Large intestine (tissue), 3 donors: ENCODE measurements around the gene PDGFA. TPM values are rescaled to one million over a fixed set of nuclear protein-coding genes. Genes with fewer than 3 reads are reported as not detected.

Experiments
- DNase-seq, 2 donors: peaks; one replicate each; pipeline versions ENCODE4 v3.0.0 to v3.0.0-alpha.2; 2013
- H3K27ac ChIP-seq: one replicate; pipeline ENCODE4 v1.5.1; 2013; ENCODE audit warnings: low read length
- H3K27me3 ChIP-seq: 2 replicates; pipeline ENCODE4 v1.6.1; 2013; ENCODE audit warnings: low read length; ENCODE audit not compliant: control insufficient read depth, insufficient read depth
- H3K36me3 ChIP-seq: 2 replicates; pipeline ENCODE4 v1.6.1; 2013; ENCODE audit warnings: low read length; ENCODE audit not compliant: control insufficient read depth, insufficient read depth
- H3K4me1 ChIP-seq: one replicate; pipeline ENCODE4 v1.6.1; 2013; ENCODE audit warnings: low read length; ENCODE audit not compliant: control insufficient read depth, insufficient read depth
- H3K4me3 ChIP-seq: one replicate; pipeline ENCODE4 v1.5.1; 2013; ENCODE audit warnings: low read length
- H3K9me3 ChIP-seq: one replicate; pipeline ENCODE4 v1.6.1; 2013; ENCODE audit warnings: mild to moderate bottlenecking, low read depth, low read length, moderate library complexity; ENCODE audit not compliant: control insufficient read depth
- WGBS: methylation state at CpG from one replicate; pipeline ENCODE4 v1.1.5; 2013; ENCODE audit warnings: low lambda C conversion rate; ENCODE audit not compliant: insufficient coverage; 5-methylcytosine and 5-hydroxymethylcytosine counted together
- polyA plus RNA-seq: library from polyadenylated mRNA; unstranded; fragments of 120-200 nt; gene quantifications from one replicate; pipeline ENCODE4 v1.2.1, GENCODE V29; 2013

Gene PDGFA
- polyA plus RNA-seq, 1 donor, result 104 TPM

DNA sequence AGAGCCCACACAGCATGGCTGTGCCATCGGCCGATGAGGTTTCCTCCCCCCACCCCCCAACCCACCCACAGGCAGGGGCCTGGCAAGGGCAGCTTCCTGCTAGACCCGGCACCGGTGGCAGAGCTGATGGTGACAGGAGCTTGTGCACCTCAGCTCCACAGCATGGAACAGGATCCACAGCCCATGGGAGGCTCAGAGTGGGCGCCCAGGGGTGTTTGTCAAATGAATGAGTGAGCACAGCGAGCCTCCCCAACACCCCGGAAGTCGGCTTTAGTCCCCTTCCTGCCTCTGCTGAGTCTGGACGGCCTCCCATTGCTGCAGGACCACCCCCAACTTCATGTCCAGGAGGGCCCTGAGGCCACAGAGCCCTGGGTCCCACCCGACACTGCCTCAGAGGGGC, 68.9 kb downstream of the PDGFA start:
- Histone ChIP-seq H3K4me1 (peaks cover 15% of the 10 kb centered on the region), H3K4me3 (no peak overlapping the region), H3K27ac (no peak overlapping the region), H3K27me3 (peaks cover 5% of the 10 kb centered on the region), H3K9me3 (no peaks in the 10 kb centered on the region), H3K36me3 (no peaks in the 10 kb centered on the region)
- no peak for DNase-seq
- WGBS, result no CpG with 5 or more reads among the region's 10 CpGs

DNA sequence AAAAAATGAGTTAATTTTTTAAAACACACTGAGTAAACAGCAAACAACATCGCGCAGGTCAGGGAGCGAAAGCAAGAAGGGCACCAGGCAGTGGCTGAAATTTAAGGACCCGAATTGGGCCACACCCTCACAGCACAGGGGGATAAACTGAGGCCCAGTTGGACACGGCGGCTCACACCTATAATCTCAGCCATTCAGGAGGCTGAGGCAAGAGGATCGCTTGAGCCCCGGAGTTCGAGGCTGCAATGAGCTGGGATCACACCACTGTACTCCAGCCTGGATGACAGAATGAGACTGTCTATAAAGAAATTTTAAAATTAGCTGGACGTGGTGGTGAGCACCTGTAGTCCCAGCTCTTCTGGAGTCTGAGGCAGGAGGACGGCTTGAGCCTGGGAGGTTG, 69.6 kb downstream of the PDGFA start:
- peaks cover 5% of the 10 kb centered on the region for H3K27me3 ChIP-seq
- no peaks in the 10 kb centered on the region for H3K36me3 ChIP-seq
- no peak overlapping the region for H3K27ac ChIP-seq
- peaks cover 9% of the 10 kb centered on the region for H3K4me1 ChIP-seq
- no peak for DNase-seq
- WGBS, result no CpG with 5 or more reads among the region's 11 CpGs
- H3K9me3 ChIP-seq, result no peaks in the 10 kb centered on the region
- no peak overlapping the region for H3K4me3 ChIP-seq

DNA sequence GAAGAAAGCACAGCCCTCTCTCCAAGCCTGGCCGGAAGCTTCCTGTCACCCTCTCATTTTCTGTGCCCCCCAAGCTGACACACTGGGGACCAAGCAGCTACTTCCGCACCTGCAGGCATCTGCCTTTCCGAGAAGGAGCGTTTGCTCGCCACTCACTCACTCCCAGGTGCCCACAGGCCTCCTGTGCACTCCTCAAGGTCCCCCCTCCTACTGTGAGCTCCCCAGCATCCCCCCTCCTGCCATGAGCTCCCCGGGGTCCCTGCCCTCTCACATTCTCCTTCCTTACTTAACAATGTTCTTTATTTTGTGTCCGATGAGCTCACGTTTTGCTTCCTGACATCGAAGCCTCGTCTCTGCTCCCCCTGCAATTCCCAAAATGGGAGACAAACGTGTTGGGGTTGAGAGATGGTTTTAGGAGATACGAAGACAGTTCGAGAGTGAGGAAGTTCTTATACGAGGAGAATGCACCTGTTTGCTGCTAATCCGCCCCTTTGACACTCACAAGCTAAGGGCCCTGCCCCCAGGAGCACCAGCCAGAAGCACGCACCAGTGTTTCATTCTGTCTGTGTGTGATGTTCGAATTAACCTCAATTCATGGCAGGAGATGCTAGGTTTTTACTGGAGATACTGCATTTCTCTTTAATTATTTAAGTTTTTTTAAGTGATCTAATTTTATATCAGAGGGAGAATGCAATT, 70.2 kb downstream of the PDGFA start:
- 100% methylated on average over 1 of the region's 17 CpGs for WGBS
- H3K4me3 ChIP-seq, result no peak overlapping the region
- H3K27me3 ChIP-seq, result peaks cover 5% of the 10 kb centered on the region
- H3K27ac ChIP-seq, result no peak overlapping the region
- H3K36me3 ChIP-seq, result no peaks in the 10 kb centered on the region
- peaks cover 9% of the 10 kb centered on the region for H3K4me1 ChIP-seq
- peaks cover 2% of the 10 kb centered on the region for H3K9me3 ChIP-seq
- no peak for DNase-seq

DNA sequence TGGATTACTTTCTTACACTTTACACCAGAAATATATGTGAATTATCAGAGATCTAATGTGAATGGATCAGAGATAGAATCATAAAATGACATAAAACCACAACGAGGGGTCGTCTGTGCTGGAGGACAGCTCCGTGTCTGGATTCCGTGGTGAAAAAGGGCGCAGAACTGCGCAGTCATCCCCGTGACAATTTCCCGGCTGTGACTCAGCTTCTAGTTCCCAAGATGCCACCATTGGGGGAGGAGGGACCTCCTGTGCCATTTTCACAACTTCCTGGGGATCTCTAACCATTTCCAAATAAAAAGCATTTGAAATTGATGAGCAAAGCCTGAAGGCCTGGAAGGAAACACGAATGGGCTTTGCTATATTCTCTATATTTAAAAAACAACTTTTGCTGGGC, 72.1 kb downstream of the PDGFA start:
- WGBS, result no CpG with 5 or more reads among the region's 9 CpGs
- no peak overlapping the region for H3K4me3 ChIP-seq

More for the DNA sequence above, 72.1 kb downstream of the PDGFA start:
- Histone ChIP-seq H3K27ac (no peak overlapping the region), H3K27me3 (peaks cover 5% of the 10 kb centered on the region), H3K9me3 (peaks cover 14% of the 10 kb centered on the region), H3K4me1 (peaks cover 5% of the 10 kb centered on the region), H3K36me3 (no peaks in the 10 kb centered on the region)
- no peak for DNase-seq

Other genes starting within 250 kb of the PDGFA start
- gene FOXL3, start 229.7 kb downstream of the PDGFA start, polyA plus RNA-seq, result 0.09 TPM
- 26.8 TPM for gene DNAAF5, start 206.9 kb upstream of the PDGFA start, polyA plus RNA-seq
- gene PRKAR1B, start 207.4 kb upstream of the PDGFA start, polyA plus RNA-seq, result 34.8 TPM